Glutamatergic neuron (in vitro differentiated cells): Measurements from ENCODE around the gene CLEC2A. TPM values are rescaled to one million over a fixed set of nuclear protein-coding genes. Genes with fewer than 3 reads are reported as not detected.

Experiments
- DNase-seq: peaks from one replicate; pipeline ENCODE4 v3.0.0; 2022
- H3K27ac Mint-ChIP-seq: one replicate; pipeline ENCODE4 v1.8.0; 2020; ENCODE audit warnings: mild to moderate bottlenecking, mixed read lengths, inconsistent platforms; ENCODE audit not compliant: unreplicated experiment
- H3K27me3 Mint-ChIP-seq: one replicate; pipeline ENCODE4 v1.8.0; 2020; ENCODE audit warnings: mild to moderate bottlenecking, moderate library complexity, mixed read lengths, inconsistent platforms; ENCODE audit not compliant: unreplicated experiment
- H3K36me3 Mint-ChIP-seq: one replicate; pipeline ENCODE4 v1.8.0; 2020; ENCODE audit warnings: mild to moderate bottlenecking, mixed read lengths, inconsistent platforms; ENCODE audit not compliant: unreplicated experiment
- H3K4me1 Mint-ChIP-seq: one replicate; pipeline ENCODE4 v1.8.0; 2020; ENCODE audit warnings: mild to moderate bottlenecking, low read depth, mixed read lengths, inconsistent platforms; ENCODE audit not compliant: unreplicated experiment
- H3K4me3 Mint-ChIP-seq: one replicate; pipeline ENCODE4 v1.8.0; 2020; ENCODE audit warnings: mild to moderate bottlenecking, mixed read lengths, inconsistent platforms; ENCODE audit not compliant: unreplicated experiment
- H3K9me3 Mint-ChIP-seq: one replicate; pipeline ENCODE4 v1.8.0; 2020; ENCODE audit warnings: mild to moderate bottlenecking, moderate library complexity, mixed read lengths, inconsistent platforms; ENCODE audit not compliant: unreplicated experiment
- total RNA-seq: library from RNA; stranded (reverse); fragmentation: NEBNext Ultra II Directional; extraction: Animal tissue kit (Norgen Biotek cat#: 25700); gene quantifications from one replicate; pipeline ENCODE4 v1.2.1, GENCODE V29; 2021; ENCODE audit not compliant: unreplicated experiment
- TF ChIP-seq, protein P1 (sequence below): fragments of 200-600 bp; sonication (generic); IDR thresholded peaks from one replicate; pipeline ENCODE4 v1.5.0; 2021; ENCODE audit not compliant: partially characterized antibody, unreplicated experiment

Gene CLEC2A
- total RNA-seq, 1 donor from 2014 or later, result not detected

- Mint-ChIP-seq H3K27ac (no peak overlapping the region), H3K4me1 (no peaks in the 10 kb centered on the region), H3K27me3 (no peaks in the 10 kb centered on the region), H3K4me3 (no peak overlapping the region), H3K36me3 (no peaks in the 10 kb centered on the region), H3K9me3 (no peaks in the 10 kb centered on the region)
- TF ChIP-seq, protein P1, sequence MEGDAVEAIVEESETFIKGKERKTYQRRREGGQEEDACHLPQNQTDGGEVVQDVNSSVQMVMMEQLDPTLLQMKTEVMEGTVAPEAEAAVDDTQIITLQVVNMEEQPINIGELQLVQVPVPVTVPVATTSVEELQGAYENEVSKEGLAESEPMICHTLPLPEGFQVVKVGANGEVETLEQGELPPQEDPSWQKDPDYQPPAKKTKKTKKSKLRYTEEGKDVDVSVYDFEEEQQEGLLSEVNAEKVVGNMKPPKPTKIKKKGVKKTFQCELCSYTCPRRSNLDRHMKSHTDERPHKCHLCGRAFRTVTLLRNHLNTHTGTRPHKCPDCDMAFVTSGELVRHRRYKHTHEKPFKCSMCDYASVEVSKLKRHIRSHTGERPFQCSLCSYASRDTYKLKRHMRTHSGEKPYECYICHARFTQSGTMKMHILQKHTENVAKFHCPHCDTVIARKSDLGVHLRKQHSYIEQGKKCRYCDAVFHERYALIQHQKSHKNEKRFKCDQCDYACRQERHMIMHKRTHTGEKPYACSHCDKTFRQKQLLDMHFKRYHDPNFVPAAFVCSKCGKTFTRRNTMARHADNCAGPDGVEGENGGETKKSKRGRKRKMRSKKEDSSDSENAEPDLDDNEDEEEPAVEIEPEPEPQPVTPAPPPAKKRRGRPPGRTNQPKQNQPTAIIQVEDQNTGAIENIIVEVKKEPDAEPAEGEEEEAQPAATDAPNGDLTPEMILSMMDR, result no peak
- DNase-seq, result no peak
These were observed 4.4 kb upstream of the CLEC2A start for GRCh38 chr12:9936591-9936990.

DNA sequence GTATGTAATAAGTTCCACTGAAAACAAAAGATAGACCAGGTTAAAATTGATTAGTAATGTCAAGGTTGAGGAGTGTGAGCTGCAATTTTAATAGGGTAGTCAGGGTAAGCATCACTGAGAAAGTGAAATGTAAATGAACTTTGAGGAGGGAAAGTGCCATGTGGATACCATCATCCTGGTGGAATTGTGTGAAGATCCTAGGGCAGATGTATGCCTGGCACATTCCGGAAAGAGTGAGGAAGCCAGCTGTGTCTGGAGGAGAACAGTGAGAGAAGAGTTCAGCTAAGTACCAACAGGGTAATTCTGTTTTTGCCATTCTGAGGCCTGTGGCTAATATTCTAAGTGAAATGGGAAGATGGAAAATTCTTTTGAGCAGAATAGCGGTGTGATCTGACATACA lies 2.9 kb upstream of the CLEC2A start:
- no peaks in the 10 kb centered on the region for H3K9me3 Mint-ChIP-seq
- no peaks in the 10 kb centered on the region for H3K36me3 Mint-ChIP-seq
- no peaks in the 10 kb centered on the region for H3K27me3 Mint-ChIP-seq
- H3K27ac Mint-ChIP-seq, result no peak overlapping the region
- no peak overlapping the region for H3K4me3 Mint-ChIP-seq
- TF ChIP-seq, protein P1, result no peak
- H3K4me1 Mint-ChIP-seq, result no peaks in the 10 kb centered on the region
- DNase-seq, result no peak

- Mint-ChIP-seq H3K4me3 (no peak overlapping the region), H3K27ac (no peak overlapping the region), H3K4me1 (no peaks in the 10 kb centered on the region), H3K27me3 (no peaks in the 10 kb centered on the region), H3K9me3 (no peaks in the 10 kb centered on the region), H3K36me3 (no peaks in the 10 kb centered on the region)
- no peak for DNase-seq
- TF ChIP-seq, protein P1, result no peak
These were observed 1.8 kb upstream of the CLEC2A start for GRCh38 chr12:9933958-9934357.

DNA sequence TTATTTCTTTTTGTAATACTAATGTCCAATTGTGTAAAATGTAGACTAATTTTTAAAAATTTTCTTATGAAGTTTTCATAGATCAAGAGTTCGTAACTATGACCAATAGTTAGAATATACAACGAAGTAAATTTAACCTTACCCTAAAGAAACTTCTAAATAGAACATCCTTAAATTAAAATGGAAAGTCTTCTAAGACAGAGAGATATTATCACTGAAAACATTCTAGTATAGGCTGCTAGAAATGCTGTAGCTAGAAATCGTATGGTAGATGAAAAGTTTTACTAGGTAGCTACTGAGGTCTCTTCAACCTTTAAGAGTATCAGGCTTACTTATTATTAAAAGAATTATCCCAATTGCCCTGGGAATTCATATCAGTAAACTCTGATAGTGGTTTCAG lies 925 bp downstream of the CLEC2A start:
- Mint-ChIP-seq H3K27ac (no peak overlapping the region), H3K9me3 (no peaks in the 10 kb centered on the region), H3K36me3 (no peaks in the 10 kb centered on the region), H3K4me3 (no peak overlapping the region), H3K27me3 (no peaks in the 10 kb centered on the region), H3K4me1 (no peaks in the 10 kb centered on the region)
- TF ChIP-seq, protein P1, result no peak
- DNase-seq, result no peak

DNA sequence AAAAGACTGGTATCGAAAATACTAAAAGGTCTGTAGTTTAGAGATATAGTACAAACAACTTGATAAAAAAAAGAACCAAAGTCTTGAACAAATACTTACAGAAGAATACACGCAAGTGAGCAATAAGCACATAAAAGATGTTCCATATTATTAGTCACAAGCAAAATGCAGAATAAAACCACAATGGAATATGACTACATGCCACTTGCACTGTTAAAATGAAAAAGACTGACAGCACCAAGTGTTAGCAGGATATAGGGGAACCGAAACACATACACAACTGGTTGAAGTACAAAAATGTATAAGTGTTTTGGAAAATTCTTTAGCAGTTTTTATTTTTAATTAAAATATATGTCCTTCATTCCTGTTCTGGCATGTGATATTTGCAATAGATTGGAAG lies 3.6 kb downstream of the CLEC2A start:
- Mint-ChIP-seq H3K27me3 (no peaks in the 10 kb centered on the region), H3K36me3 (no peaks in the 10 kb centered on the region), H3K27ac (no peak overlapping the region)

More for the DNA sequence above, 3.6 kb downstream of the CLEC2A start:
- TF ChIP-seq, protein P1, result no peak
- no peak for DNase-seq
- H3K4me3 Mint-ChIP-seq, result no peak overlapping the region
- no peaks in the 10 kb centered on the region for H3K9me3 Mint-ChIP-seq
- no peaks in the 10 kb centered on the region for H3K4me1 Mint-ChIP-seq
